ENCODE data around the gene NKTR.
A peak's percentile ranks its signal among the peaks of the same experiment; 100 is the strongest.
"Not testable (repeated sequence)": the region's sequence is repeated elsewhere in the genome, so short reads cannot be mapped to it uniquely, and the experiment has no call there.

The NKTR gene

DNA sequence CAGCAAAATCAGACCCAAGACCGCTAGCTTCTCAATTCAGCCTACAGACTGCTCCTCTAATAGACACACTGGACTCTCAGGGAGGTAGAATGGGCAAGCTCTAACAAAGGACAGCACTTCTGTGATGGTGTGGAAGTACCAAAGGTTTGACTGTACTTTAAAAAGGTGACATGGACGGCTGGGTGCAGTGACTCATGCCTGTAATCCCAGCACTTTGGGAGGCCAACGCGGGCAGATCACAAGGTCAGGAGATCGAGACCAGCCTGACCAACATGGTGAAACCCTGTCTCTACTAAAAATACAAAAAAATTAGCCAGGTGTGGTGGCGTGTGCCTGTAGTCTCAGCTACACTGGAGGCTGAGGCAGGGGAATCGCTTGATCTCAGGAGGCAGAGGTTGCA, 3.4 kb upstream of the NKTR start:
- not testable (repeated sequence) for DNase-seq

DNA sequence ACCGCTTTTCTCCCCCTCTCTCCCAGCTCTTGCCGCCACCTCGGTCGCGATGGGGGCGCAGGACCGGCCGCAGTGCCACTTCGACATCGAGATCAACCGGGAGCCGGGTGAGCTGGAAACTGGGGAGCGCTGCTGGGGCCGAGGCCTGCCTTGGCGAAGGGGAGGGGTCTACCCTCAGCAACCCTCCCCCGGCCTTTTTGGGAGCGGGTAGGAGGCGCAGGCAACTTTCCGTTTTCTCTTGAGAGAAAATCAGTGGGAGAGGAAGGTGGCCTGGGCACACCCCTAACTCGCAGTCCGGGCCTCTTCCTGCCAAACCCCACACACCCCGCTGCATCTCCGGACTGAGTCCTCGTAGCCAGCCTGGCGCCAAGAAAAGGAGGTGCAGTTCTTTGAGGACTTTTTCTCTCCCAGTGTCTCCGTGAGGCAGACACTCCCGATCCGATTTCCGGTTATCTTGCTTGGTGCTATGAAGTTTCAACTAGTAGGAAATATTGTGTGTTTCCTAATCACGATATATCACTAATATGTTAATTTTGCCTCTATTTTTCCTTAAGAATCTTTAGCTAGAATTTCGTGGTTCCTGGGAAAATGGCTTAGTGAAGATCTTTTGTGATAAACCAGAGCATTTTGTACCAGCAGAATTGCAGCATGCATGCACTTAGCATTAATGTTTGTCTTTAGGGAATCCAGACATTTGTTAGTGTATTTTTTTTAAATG, 631 bp downstream of the NKTR start:
- peak in 1 of 2 experiments; percentile 35 for DNase-seq

GRCh38 chr3:42601896-42602581, 1.6 kb downstream of the NKTR start:
- DNase-seq, result peak in 1 of 2 experiments; percentile 30

DNA sequence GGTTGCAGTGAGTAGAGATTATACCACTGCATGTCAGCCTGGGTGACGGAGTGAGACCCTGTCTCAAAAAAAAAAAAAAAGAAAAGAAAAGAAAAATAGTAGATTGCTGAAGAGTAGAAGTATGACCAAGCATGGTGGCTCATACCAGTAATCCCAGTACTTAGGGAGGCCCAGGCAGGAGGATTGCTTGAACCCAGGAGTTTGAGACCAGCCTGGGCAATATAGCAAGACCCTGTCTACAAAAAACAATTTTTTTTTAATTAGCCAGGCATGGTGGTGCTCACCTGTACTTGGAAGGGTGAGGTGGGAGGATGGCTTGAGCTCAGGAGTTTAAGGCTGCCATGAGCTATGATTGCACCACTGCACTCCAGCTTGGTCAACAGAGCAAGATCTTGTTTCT, 2.5 kb downstream of the NKTR start:
- no peak for DNase-seq

- no peak for DNase-seq
Observed at GRCh38 chr3:42605546-42606173, 5.2 kb downstream of the NKTR start.

DNA sequence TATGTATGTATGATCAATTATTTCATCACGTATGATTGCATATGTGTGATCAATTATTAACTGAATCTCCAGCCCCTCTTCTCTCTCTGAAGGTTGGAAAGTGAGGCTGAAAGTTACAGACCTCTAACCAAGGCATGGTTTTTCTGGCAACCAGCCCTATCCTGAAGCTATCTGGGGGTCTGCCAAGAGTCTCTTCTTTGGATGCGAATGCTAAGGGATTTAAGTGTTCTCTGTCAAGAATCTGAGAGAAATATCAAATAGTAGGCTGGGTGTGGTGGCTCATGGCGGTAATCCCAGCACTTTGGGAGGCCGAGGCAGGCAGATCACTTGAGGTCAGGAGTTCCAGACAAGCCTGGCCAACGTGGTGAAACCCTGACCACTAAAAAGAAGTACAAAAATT, 8.1 kb downstream of the NKTR start:
- no peak for DNase-seq

DNA sequence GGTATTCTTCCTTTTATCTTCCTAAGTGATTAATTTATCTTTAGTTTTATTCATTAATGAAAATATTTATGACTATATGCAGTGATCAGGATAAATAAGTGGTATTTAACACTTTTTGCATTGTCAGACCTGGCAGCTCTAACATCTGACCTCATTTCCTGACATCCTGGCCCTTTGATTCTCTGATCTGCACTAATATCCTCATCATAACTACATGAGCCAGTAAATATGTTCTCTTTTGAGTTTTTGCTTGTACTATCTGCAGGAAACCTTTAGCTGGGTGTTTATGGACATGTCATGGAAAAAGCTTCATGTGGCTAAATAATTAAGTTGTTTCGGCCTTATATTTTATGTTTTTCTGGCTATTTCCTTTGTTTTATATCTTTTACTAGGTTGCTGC, 10.5 kb downstream of the NKTR start:
- DNase-seq, result no peak

DNA sequence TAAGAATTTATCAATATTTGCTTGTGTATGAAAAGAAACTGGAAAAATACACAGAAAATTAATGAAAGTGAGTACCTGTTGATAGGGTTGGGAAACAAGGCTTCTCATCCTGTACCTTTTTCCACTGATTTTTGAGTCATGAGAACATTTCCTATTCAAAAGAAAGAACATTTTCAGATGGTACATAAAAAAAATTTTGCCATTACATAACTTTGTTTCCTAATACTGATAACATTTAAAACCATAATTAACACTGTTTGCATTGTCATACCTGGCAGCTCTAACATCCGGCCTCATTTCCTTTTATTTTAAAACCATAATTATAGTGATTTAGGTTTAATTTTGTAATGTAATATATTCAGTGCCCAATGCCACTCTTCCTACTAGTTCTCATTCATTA, 11.7 kb downstream of the NKTR start:
- no peak for DNase-seq

DNA sequence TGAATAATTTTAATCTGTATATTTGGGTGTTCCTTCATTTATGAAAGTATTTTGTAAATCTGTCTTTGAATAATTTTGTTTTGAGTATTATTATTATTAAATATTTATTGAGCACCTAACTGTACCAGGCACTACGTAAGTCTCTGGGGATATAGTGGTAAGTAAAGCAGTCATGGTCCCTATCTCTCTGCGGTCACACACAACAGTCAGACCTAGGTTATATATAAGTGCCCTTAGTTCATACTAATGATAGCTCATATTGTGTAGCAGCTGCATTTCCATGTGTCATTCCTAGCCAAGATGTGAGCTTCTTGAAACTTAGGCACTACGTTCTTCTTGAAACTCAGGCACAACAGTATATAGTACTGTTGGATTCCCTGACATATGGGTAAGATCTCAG, 12.4 kb downstream of the NKTR start:
- no peak for DNase-seq

DNA sequence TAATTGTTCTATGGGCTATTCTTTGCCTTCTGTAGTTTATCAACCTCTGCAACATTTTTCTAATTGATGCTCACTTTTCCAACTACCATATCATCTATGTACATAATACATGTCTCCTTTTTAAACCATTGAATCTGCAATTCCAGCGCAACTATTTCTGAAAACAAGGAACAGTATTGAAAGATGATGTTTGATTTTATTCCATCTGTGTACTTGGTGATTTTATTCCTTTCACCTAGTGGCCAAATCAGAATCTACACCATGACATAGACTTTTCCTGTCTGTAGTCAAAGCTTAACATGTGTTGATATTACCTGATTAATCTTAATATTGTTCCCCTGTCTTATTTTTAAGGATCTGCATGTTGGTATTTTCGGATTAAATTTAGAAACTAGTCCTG, 13.0 kb downstream of the NKTR start:
- no peak for DNase-seq

DNA sequence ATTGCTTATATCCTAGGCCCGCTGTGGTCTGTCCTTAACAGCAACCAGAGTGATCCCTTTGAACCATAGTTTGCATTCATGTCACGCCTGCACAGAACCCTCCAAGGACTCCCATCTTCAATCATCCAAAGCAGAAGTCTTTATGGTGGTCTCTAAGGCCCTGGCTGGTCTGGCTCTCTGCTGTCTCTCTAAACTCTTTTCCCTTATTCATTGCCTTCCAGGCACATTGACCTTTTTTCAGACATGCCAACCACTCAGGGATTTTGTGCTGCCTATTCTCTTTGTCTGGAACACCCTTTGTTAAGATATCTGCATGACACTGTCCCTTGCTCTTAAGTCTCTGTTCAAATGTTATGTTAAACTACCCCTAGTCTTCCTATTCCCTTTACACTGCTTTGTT, 31.1 kb downstream of the NKTR start:
- DNase-seq, result no peak

DNA sequence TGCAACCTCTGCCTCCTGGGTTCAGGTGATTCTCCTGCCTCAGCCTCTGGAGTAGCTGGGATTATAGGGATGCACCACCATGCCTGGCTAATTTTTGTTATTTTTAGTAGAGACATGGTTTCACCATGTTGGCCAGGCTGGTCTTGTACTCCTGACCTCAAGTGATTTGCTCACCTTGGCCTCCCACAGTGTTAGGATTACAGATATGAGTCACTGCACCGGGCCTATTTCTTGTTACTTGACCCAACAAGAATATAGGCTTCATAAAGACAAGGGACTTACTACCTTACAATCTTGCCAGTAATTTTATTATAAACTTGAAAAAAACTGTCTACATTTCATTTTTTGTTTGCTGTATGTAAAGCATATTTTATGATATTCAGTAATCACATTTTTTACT, 31.7 kb downstream of the NKTR start:
- no peak for DNase-seq

DNA sequence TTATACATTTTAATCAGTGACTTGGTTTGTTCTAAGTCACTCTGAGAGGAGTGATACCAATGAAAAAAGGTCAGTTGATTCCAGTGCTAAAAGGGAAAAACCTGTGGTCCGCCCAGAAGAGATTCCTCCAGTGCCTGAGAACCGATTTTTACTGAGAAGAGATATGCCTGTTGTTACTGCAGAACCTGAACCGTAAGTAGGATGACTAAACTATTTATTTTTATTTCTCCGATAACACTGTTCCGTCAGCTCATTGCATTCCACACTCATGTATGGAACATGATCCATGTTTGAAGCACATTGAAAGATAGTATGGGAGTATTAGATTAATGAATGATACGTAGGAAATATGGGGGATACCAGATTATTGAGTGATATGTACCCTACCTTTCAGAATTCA, 33.1 kb downstream of the NKTR start:
- DNase-seq, result no peak

- no peak for DNase-seq
Observed at GRCh38 chr3:42635111-42635510, 34.6 kb downstream of the NKTR start.

GRCh38 chr3:42637001-42637400, 36.5 kb downstream of the NKTR start:
- no peak for DNase-seq

GRCh38 chr3:42638339-42638842, 37.9 kb downstream of the NKTR start:
- DNase-seq, result no peak

DNA sequence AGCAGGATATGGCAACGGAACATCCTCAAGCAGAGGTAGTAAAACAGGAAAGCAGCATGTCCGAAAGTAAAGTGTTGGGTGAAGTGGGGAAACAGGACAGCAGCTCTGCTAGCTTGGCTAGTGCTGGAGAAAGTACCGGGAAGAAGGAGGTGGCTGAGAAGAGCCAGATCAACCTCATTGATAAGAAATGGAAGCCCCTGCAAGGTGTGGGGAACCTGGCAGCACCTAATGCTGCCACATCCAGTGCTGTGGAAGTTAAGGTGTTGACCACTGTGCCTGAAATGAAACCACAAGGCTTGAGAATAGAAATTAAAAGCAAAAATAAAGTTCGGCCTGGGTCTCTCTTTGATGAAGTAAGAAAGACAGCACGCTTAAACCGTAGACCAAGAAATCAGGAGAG, 38.7 kb downstream of the NKTR start:
- no peak for DNase-seq

- no peak for DNase-seq
Observed at GRCh38 chr3:42640129-42640528, 39.6 kb downstream of the NKTR start.

- no peak for DNase-seq
Observed at GRCh38 chr3:42640771-42641370, 40.4 kb downstream of the NKTR start.

DNA sequence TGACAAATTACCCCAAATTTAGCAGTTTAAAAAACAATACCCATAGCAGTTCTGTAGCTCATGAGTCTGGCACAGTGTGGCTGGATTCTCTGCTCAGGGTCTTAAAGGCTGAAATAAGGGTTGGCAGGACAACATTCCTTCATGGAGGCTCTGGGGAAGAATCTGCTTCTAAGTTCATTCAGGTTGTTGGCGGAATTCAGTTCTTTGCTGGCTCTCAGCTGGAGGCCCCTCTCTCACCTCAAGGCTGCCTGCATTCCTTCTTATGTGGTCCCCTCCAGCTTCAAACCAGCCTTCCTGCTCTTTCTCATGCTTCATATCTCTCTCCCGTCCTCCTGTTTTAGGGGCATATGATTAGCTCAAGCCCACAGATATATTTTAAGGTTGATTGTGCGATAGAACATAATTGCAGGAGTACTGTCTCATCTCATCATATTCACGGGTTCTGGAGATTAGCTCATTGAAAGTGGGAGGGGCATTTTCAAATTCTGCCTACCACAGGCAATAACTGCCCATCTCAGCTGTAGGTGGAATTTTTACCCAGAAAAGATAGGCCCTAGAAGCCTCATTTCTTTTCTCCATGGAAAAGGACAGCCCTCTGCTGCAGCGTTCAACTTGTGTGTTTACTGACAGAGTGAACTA, 47.5 kb downstream of the NKTR start:
- no peak for DNase-seq

DNA sequence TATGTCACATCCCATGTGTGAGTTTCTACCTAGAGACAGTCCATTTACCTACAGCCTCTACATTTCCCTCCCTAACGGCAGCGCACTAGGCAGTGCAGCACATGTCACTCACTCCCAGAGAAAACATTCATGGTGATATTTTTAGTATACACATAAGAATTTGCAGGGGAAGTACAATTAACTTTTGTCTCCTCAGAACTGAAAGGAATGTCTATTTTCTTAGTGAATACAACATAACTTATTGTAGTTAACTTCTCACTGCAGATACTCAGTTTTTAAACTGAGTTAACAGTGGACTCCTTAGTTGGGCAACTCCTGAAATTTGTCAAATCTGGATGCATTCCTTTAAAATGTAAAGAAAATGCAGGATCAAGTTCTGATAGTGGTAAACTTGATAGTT, 48.5 kb downstream of the NKTR start:
- DNase-seq, result no peak

GRCh38 chr3:42649783-42650182, 49.3 kb downstream of the NKTR start:
- no peak for DNase-seq

Measured in NCI-H2081 (cell line).